ENCODE data around the gene SYT9. TPM values are rescaled to one million over a fixed set of nuclear protein-coding genes. Genes with fewer than 3 reads are reported as not detected.

The SYT9 gene
- total and polyA plus RNA-seq, 10 of the 15 experiments (the other 5 are each of a cell fraction or from before 2014, with no cell fraction given), result 0.03 TPM; not detected in 9

DNA sequence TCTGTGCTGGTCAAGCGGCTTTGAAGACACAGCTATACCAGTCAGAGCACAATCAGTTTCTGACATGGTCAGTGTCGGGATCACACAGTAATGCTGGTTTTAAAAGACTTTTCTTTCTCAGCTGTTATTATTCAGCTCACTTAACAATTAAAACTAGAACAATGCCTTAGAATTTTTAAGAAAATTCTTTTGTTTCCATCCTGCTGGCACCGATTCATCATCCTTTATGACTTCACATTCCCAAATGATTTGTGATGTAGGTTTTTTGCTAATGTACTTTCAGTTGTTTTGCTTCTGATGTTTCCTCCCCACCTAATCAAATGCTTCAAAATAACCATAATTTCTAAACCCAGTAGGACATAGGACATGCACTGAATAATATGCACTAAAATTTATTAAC is 199.1 kb downstream of the SYT9 start (continued):
- TF ChIP-seq, protein P1, sequence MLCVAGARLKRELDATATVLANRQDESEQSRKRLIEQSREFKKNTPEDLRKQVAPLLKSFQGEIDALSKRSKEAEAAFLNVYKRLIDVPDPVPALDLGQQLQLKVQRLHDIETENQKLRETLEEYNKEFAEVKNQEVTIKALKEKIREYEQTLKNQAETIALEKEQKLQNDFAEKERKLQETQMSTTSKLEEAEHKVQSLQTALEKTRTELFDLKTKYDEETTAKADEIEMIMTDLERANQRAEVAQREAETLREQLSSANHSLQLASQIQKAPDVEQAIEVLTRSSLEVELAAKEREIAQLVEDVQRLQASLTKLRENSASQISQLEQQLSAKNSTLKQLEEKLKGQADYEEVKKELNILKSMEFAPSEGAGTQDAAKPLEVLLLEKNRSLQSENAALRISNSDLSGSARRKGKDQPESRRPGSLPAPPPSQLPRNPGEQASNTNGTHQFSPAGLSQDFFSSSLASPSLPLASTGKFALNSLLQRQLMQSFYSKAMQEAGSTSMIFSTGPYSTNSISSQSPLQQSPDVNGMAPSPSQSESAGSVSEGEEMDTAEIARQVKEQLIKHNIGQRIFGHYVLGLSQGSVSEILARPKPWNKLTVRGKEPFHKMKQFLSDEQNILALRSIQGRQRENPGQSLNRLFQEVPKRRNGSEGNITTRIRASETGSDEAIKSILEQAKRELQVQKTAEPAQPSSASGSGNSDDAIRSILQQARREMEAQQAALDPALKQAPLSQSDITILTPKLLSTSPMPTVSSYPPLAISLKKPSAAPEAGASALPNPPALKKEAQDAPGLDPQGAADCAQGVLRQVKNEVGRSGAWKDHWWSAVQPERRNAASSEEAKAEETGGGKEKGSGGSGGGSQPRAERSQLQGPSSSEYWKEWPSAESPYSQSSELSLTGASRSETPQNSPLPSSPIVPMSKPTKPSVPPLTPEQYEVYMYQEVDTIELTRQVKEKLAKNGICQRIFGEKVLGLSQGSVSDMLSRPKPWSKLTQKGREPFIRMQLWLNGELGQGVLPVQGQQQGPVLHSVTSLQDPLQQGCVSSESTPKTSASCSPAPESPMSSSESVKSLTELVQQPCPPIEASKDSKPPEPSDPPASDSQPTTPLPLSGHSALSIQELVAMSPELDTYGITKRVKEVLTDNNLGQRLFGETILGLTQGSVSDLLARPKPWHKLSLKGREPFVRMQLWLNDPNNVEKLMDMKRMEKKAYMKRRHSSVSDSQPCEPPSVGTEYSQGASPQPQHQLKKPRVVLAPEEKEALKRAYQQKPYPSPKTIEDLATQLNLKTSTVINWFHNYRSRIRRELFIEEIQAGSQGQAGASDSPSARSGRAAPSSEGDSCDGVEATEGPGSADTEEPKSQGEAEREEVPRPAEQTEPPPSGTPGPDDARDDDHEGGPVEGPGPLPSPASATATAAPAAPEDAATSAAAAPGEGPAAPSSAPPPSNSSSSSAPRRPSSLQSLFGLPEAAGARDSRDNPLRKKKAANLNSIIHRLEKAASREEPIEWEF (IDR thresholded peaks at IDR 0.05; ENCODE audit: insufficient replicate concordance, low read depth, low read length), result no peak
- TF ChIP-seq RAD21 (IDR thresholded peaks at IDR 0.05; ENCODE audit: insufficient read depth, low read depth, low read length), result no peak
- TF ChIP-seq SIN3A (IDR thresholded peaks at IDR 0.05; ENCODE audit: low read depth, low read length), result no peak

DNA sequence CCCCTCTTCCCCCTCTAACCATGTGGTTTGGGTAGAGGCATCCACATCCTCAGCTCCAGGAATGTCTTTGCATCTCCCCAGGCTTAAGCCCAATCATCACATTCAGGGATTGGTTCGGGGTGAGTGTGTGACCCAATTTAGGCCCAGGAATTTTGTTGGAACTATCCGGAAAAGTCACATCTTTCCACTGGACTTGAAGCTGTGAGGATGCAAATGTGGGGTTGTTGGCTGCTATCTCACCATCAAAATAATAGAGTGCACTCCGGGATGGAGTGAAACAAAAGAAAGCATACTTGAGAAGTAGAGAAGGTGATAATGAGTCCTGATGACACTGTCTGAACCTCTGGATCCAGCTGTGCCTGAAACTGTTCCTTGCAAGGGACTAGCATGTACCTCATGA is 199.8 kb downstream of the SYT9 start:
- intact Hi-C loops (cut with micrococcal nuclease; ENCODE audit: unreplicated experiment), result no loop called here
- SMC1A ChIA-PET (ENCODE audit: uncharacterized antibody, unreplicated experiment), result interaction anchor here (0.5 to 3.6 kb wide), 9 partner anchors 9 to 72 kb away, joined by 3 to 21 read pairs (median 4); partner anchors contain the start of gene PPFIBP2
- TF ChIP-seq YY1 (IDR thresholded peaks at IDR 0.05; ENCODE audit: low read depth, low read length) (no peak), SMAD5 (IDR thresholded peaks at IDR 0.05; ENCODE audit: low read depth) (no peak), MTA3 (IDR thresholded peaks at IDR 0.05; ENCODE audit: borderline replicate concordance, low read length) (no peak), FOS (IDR thresholded peaks at IDR 0.05; ENCODE audit: borderline replicate concordance, extremely low read depth, insufficient read length) (no peak), HDGF (IDR thresholded peaks at IDR 0.05) (no peak), EZH2 (IDR thresholded peaks at IDR 0.05; ENCODE audit: borderline replicate concordance, control insufficient read depth, low read depth, low read length) (no peak)
- TF ChIP-seq, protein P2, sequence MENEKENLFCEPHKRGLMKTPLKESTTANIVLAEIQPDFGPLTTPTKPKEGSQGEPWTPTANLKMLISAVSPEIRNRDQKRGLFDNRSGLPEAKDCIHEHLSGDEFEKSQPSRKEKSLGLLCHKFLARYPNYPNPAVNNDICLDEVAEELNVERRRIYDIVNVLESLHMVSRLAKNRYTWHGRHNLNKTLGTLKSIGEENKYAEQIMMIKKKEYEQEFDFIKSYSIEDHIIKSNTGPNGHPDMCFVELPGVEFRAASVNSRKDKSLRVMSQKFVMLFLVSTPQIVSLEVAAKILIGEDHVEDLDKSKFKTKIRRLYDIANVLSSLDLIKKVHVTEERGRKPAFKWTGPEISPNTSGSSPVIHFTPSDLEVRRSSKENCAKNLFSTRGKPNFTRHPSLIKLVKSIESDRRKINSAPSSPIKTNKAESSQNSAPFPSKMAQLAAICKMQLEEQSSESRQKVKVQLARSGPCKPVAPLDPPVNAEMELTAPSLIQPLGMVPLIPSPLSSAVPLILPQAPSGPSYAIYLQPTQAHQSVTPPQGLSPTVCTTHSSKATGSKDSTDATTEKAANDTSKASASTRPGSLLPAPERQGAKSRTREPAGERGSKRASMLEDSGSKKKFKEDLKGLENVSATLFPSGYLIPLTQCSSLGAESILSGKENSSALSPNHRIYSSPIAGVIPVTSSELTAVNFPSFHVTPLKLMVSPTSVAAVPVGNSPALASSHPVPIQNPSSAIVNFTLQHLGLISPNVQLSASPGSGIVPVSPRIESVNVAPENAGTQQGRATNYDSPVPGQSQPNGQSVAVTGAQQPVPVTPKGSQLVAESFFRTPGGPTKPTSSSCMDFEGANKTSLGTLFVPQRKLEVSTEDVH (IDR thresholded peaks at IDR 0.05; ENCODE audit: low read depth, partially characterized antibody), result no peak
- TF ChIP-seq, protein P3, sequence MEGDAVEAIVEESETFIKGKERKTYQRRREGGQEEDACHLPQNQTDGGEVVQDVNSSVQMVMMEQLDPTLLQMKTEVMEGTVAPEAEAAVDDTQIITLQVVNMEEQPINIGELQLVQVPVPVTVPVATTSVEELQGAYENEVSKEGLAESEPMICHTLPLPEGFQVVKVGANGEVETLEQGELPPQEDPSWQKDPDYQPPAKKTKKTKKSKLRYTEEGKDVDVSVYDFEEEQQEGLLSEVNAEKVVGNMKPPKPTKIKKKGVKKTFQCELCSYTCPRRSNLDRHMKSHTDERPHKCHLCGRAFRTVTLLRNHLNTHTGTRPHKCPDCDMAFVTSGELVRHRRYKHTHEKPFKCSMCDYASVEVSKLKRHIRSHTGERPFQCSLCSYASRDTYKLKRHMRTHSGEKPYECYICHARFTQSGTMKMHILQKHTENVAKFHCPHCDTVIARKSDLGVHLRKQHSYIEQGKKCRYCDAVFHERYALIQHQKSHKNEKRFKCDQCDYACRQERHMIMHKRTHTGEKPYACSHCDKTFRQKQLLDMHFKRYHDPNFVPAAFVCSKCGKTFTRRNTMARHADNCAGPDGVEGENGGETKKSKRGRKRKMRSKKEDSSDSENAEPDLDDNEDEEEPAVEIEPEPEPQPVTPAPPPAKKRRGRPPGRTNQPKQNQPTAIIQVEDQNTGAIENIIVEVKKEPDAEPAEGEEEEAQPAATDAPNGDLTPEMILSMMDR (IDR thresholded peaks at IDR 0.05 in 2 of 3, conservative IDR thresholded peaks at IDR 0.05 in 1 of 3; ENCODE audit: control insufficient read depth in 2 of 3, extremely low read depth in 1 of 3, insufficient read depth in 1 of 3, low read depth in 3 of 3, low read length in 3 of 3), result no peak

More for the DNA sequence above, 199.8 kb downstream of the SYT9 start:
- POLR2A ChIA-PET, result interaction anchor here (1.3 kb wide), 1 partner anchor 9 kb away, joined by 3 read pairs; no protein-coding TSS in a partner anchor
- RAD21 ChIA-PET (ENCODE audit: unreplicated experiment), result no interaction called here
- no peaks in the 10 kb centered on the region for H3K36me3 ChIP-seq (ENCODE audit: control insufficient read depth in 2 of 2, insufficient read depth in 2 of 2, low read length in 1 of 2)
- no peak overlapping the region for H3K4me3 ChIP-seq
- no peaks in the 10 kb centered on the region for H3K27me3 ChIP-seq (replicated peaks in 1 of 2; ENCODE audit: control insufficient read depth in 2 of 2, insufficient read depth in 2 of 2, low read length in 1 of 2)
- DNase-seq (ENCODE audit: low read depth, low spot score) (no peak), ATAC-seq (no peak), FAIRE-seq (no peak)
- H3K9me3 ChIP-seq (replicated peaks; ENCODE audit: control insufficient read depth, insufficient read depth, low read length), result no peaks in the 10 kb centered on the region
- H3K9ac ChIP-seq (ENCODE audit: control insufficient read depth, insufficient read depth, low read length), result no peak overlapping the region
- no peak overlapping the region for H3K27ac ChIP-seq (ENCODE audit: control insufficient read depth, insufficient read depth)
- H3K4me2 ChIP-seq (ENCODE audit: control insufficient read depth, insufficient read depth), result no peak overlapping the region
- in situ Hi-C loops (cut with MboI), result no loop called here
- no peaks in the 10 kb centered on the region for H3K4me1 ChIP-seq (ENCODE audit: control insufficient read depth, insufficient read depth, low read length)
- BruUV-seq (replicated peaks), result no TSS peak
- H4K20me1 ChIP-seq (ENCODE audit: control insufficient read depth, insufficient read depth), result no peaks in the 10 kb centered on the region
- 60% methylated on average over 3 of the region's 3 CpGs for WGBS (ENCODE audit: insufficient coverage, insufficient replicate concordance, low lambda C conversion rate, missing lambda C conversion rate)
- H3K79me2 ChIP-seq (ENCODE audit: control insufficient read depth, insufficient read depth, low read length), result no peaks in the 10 kb centered on the region
- CTCF ChIA-PET, result interaction anchor here (1.2 to 2.2 kb wide), 4 partner anchors 8 to 214 kb away, joined by 3 to 11 read pairs (median 4); no protein-coding TSS in a partner anchor
- no peak overlapping the region for H2AFZ ChIP-seq (ENCODE audit: control insufficient read depth, low read depth, low read length)

Measured in GM12878 (cell line).